Liver (tissue), 3 donors: Measurements from ENCODE around the gene ARMS2.

Experiments
- FOXA2 ChIP-seq: IDR thresholded peaks from 2 replicates; pipeline ENCODE4 v1.6.1; 2016; ENCODE audit warnings: antibody characterized with exemption
- HNF4A ChIP-seq, 2 donors: conservative IDR thresholded peaks; 2 replicates each; pipeline ENCODE4 v1.6.1; 2016; ENCODE audit warnings: antibody characterized with exemption in 2 of 2, mild to moderate bottlenecking in 2 of 2
- JUND ChIP-seq, 2 donors: IDR thresholded peaks; 2 replicates each; pipeline ENCODE4 v1.6.1; 2016; ENCODE audit warnings: antibody characterized with exemption in 2 of 2
- RAD21 ChIP-seq, 2 donors: IDR thresholded peaks; 2 replicates each; pipeline ENCODE4 v1.6.1; 2016; ENCODE audit warnings: antibody characterized with exemption in 2 of 2, mild to moderate bottlenecking in 2 of 2
- TAF1 ChIP-seq: conservative IDR thresholded peaks from 2 replicates; pipeline ENCODE4 v1.6.1; 2016; ENCODE audit warnings: antibody characterized with exemption, mild to moderate bottlenecking
- TF ChIP-seq, protein P1 (sequence below): fragments of 150-350 bp; IDR thresholded peaks from 2 replicates; pipeline ENCODE4 v1.5.1; 2017; ENCODE audit warnings: improper control_type of control experiment, low read depth, low read length; ENCODE audit not compliant: missing input control
- TF ChIP-seq, protein P2 (sequence below): IDR thresholded peaks from 2 replicates; pipeline ENCODE4 v1.6.1; 2016; ENCODE audit warnings: antibody characterized with exemption, mild to moderate bottlenecking
- TF ChIP-seq, protein P3 (sequence below): IDR thresholded peaks from 2 replicates; pipeline ENCODE4 v1.6.1; 2016; ENCODE audit warnings: antibody characterized with exemption
- donor health status: healthy.
- donor health status: healthy.

DNA sequence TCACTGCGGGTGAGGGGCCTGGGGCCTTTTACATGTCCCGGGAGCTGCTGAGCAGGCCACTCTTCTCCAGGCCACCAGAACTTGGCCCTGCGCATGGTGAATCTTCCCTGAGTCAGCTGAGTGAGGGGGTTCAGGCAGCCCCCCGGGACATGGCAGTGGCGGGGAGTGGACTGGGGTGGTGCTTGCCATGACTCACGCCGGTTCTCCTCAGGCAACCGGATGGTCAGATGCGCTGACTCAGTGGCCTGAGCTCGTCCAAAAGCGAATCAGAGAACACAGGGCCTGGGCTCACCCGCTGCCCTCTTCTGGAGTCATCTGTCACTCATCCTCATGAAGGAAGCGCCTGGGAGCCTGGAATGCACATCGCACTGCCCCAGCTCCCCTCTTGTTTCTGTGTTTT lies 40.4 kb downstream of the ARMS2 start:
- TF ChIP-seq JUND (IDR thresholded peaks at IDR 0.05) (no peak), HNF4A (conservative IDR thresholded peaks at IDR 0.05) (no peak), FOXA2 (no peak), TAF1 (no peak), RAD21 (IDR thresholded peaks at IDR 0.05) (no peak)
- TF ChIP-seq, protein P1, sequence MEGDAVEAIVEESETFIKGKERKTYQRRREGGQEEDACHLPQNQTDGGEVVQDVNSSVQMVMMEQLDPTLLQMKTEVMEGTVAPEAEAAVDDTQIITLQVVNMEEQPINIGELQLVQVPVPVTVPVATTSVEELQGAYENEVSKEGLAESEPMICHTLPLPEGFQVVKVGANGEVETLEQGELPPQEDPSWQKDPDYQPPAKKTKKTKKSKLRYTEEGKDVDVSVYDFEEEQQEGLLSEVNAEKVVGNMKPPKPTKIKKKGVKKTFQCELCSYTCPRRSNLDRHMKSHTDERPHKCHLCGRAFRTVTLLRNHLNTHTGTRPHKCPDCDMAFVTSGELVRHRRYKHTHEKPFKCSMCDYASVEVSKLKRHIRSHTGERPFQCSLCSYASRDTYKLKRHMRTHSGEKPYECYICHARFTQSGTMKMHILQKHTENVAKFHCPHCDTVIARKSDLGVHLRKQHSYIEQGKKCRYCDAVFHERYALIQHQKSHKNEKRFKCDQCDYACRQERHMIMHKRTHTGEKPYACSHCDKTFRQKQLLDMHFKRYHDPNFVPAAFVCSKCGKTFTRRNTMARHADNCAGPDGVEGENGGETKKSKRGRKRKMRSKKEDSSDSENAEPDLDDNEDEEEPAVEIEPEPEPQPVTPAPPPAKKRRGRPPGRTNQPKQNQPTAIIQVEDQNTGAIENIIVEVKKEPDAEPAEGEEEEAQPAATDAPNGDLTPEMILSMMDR, result no peak
- TF ChIP-seq, protein P2, sequence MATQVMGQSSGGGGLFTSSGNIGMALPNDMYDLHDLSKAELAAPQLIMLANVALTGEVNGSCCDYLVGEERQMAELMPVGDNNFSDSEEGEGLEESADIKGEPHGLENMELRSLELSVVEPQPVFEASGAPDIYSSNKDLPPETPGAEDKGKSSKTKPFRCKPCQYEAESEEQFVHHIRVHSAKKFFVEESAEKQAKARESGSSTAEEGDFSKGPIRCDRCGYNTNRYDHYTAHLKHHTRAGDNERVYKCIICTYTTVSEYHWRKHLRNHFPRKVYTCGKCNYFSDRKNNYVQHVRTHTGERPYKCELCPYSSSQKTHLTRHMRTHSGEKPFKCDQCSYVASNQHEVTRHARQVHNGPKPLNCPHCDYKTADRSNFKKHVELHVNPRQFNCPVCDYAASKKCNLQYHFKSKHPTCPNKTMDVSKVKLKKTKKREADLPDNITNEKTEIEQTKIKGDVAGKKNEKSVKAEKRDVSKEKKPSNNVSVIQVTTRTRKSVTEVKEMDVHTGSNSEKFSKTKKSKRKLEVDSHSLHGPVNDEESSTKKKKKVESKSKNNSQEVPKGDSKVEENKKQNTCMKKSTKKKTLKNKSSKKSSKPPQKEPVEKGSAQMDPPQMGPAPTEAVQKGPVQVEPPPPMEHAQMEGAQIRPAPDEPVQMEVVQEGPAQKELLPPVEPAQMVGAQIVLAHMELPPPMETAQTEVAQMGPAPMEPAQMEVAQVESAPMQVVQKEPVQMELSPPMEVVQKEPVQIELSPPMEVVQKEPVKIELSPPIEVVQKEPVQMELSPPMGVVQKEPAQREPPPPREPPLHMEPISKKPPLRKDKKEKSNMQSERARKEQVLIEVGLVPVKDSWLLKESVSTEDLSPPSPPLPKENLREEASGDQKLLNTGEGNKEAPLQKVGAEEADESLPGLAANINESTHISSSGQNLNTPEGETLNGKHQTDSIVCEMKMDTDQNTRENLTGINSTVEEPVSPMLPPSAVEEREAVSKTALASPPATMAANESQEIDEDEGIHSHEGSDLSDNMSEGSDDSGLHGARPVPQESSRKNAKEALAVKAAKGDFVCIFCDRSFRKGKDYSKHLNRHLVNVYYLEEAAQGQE, result no peak
- TF ChIP-seq, protein P3, sequence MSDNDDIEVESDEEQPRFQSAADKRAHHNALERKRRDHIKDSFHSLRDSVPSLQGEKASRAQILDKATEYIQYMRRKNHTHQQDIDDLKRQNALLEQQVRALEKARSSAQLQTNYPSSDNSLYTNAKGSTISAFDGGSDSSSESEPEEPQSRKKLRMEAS, result no peak
